ENCODE data around the gene FAS.

The FAS gene

GRCh38 chr10:88952647-88953111 lies 37.9 kb upstream of the FAS start, which contains the start of gene ACTA2:
TSS of gene ACTA2 (minus strand) at chr10:88952773. CDS start at chr10:88948930, 3,843 bp downstream.
- CTCF ChIA-PET: no interaction called here
- Histone ChIP-seq H3K4me1 (ENCODE audit: control insufficient read depth, insufficient read depth, low read length) (peaks cover 13% of the 10 kb centered on the region), H3K4me3 (ENCODE audit: low read depth, low read length) (no peak within 1 kb of the TSS), H3K27ac (ENCODE audit: extremely low read depth, low read depth, low read length) (no peak within 1 kb of the TSS), H3K9me3 (ENCODE audit: control insufficient read depth, insufficient read depth, low read depth, low read length) (no peaks in the 10 kb centered on the region), H3K36me3 (ENCODE audit: control insufficient read depth in 2 of 2, insufficient read depth in 1 of 2, low read length in 2 of 2) (no peaks in the 10 kb centered on the region)
- POLR2A ChIA-PET: no interaction called here
- TF ChIP-seq ZNF404 (tag by site-specific recombination; IDR thresholded peaks at IDR 0.05): no peak
- TF ChIP-seq ELK4 (IDR thresholded peaks at IDR 0.05; ENCODE audit: borderline replicate concordance, low read depth, low read length): no peak
- TF ChIP-seq ZNF701 (tag by site-specific recombination; IDR thresholded peaks at IDR 0.05): no peak
- no peak for TF ChIP-seq ZNF2 (tag by site-specific recombination; IDR thresholded peaks at IDR 0.05)
- no peak for TF ChIP-seq ZNF560 (tag by site-specific recombination; IDR thresholded peaks at IDR 0.05; ENCODE audit: borderline replicate concordance)
- no peak for TF ChIP-seq ZNF624 (tag by site-specific recombination; IDR thresholded peaks at IDR 0.05)
- no peak for TF ChIP-seq INSM2 (tag by site-specific recombination; IDR thresholded peaks at IDR 0.05)
- TF ChIP-seq SP2 (tag by site-specific recombination; IDR thresholded peaks at IDR 0.05): no peak
- no peak for TF ChIP-seq OSR2 (tag by site-specific recombination; IDR thresholded peaks at IDR 0.05)
- TF ChIP-seq ZNF747 (tag by site-specific recombination; IDR thresholded peaks at IDR 0.05): no peak

GRCh38 chr10:88953662-88954061 lies 36.9 kb upstream of the FAS start:
- TF ChIP-seq SP2 (tag by site-specific recombination; IDR thresholded peaks at IDR 0.05) (no peak), ELK4 (IDR thresholded peaks at IDR 0.05; ENCODE audit: borderline replicate concordance, low read depth, low read length) (no peak), ZNF555 (tag by site-specific recombination; conservative IDR thresholded peaks at IDR 0.05) (no peak), ZNF664 (tag by site-specific recombination; IDR thresholded peaks at IDR 0.05) (no peak), ZNF121 (tag by site-specific recombination; IDR thresholded peaks at IDR 0.05) (no peak), ZNF19 (tag by site-specific recombination; IDR thresholded peaks at IDR 0.05; ENCODE audit: low read depth) (no peak), ATF2 (tag by site-specific recombination; IDR thresholded peaks at IDR 0.05; ENCODE audit: low read depth) (no peak), ZNF488 (tag by site-specific recombination; IDR thresholded peaks at IDR 0.05) (no peak), ZNF76 (tag by site-specific recombination; IDR thresholded peaks at IDR 0.05; ENCODE audit: borderline replicate concordance, low read depth) (no peak), ZNF624 (tag by site-specific recombination; IDR thresholded peaks at IDR 0.05) (no peak), FEZF1 (tag by site-specific recombination; IDR thresholded peaks at IDR 0.05) (no peak), ZNF585B (tag by site-specific recombination; IDR thresholded peaks at IDR 0.05) (no peak), KLF7 (tag by site-specific recombination; IDR thresholded peaks at IDR 0.05; ENCODE audit: borderline replicate concordance) (no peak), SALL2 (tag by site-specific recombination; IDR thresholded peaks at IDR 0.05; ENCODE audit: borderline replicate concordance) (no peak), YY1 (tag by site-specific recombination; IDR thresholded peaks at IDR 0.05) (no peak)
- TF ChIP-seq, protein P1, sequence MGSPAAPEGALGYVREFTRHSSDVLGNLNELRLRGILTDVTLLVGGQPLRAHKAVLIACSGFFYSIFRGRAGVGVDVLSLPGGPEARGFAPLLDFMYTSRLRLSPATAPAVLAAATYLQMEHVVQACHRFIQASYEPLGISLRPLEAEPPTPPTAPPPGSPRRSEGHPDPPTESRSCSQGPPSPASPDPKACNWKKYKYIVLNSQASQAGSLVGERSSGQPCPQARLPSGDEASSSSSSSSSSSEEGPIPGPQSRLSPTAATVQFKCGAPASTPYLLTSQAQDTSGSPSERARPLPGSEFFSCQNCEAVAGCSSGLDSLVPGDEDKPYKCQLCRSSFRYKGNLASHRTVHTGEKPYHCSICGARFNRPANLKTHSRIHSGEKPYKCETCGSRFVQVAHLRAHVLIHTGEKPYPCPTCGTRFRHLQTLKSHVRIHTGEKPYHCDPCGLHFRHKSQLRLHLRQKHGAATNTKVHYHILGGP (tag by site-specific recombination; IDR thresholded peaks at IDR 0.05): no peak
- peaks cover 13% of the 10 kb centered on the region for H3K4me1 ChIP-seq (ENCODE audit: control insufficient read depth, insufficient read depth, low read length)
- no peaks in the 10 kb centered on the region for H3K36me3 ChIP-seq (ENCODE audit: control insufficient read depth in 2 of 2, insufficient read depth in 1 of 2, low read length in 2 of 2)
- ChIA-PET CTCF (interaction anchor here (0.9 to 1.5 kb wide), 4 partner anchors 9 to 117 kb away, joined by 3 to 6 read pairs (median 4); no protein-coding TSS in a partner anchor), POLR2A (no interaction called here)
- H3K9me3 ChIP-seq (ENCODE audit: control insufficient read depth, insufficient read depth, low read depth, low read length): no peaks in the 10 kb centered on the region
- H3K27ac ChIP-seq (ENCODE audit: extremely low read depth, low read depth, low read length): no peak overlapping the region
- H3K4me3 ChIP-seq (ENCODE audit: low read depth, low read length): no peak overlapping the region
